MG63 (cell line): Measurements from ENCODE around the gene OR14J1. TPM values are rescaled to one million over a fixed set of nuclear protein-coding genes. Genes with fewer than 3 reads are reported as not detected.

ENCODE experiments used
- total RNA-seq: library from RNA; depleted of rRNA; stranded (reverse); fragments of >200 nt; shearing (Covaris generic); gene quantifications from 2 replicates; pipeline ENCODE4 v1.2.3, GENCODE V29; 2014; ENCODE audit warnings: low replicate concordance; rRNA removed

Gene OR14J1
- total RNA-seq, 1 experiment from 2014 or later = not detected

Other genes starting within 250 kb of the OR14J1 start
- not detected in 2 replicates for gene OR2B3, start 214.4 kb upstream of the OR14J1 start, total RNA-seq
- not detected in 2 replicates for gene OR2J1, start 202.2 kb upstream of the OR14J1 start, total RNA-seq
- not detected in 2 replicates for gene OR2J3, start 193.6 kb upstream of the OR14J1 start, total RNA-seq
- not detected in 2 replicates for gene OR2J2, start 130.8 kb upstream of the OR14J1 start, total RNA-seq
- gene OR5V1, start 67.2 kb downstream of the OR14J1 start, total RNA-seq = not detected in 2 replicates
- gene OR12D3, start 73.6 kb downstream of the OR14J1 start, total RNA-seq = not detected in 2 replicates
- not detected in 2 replicates for gene OR12D2, start 93.9 kb downstream of the OR14J1 start, total RNA-seq
- not detected in 2 replicates for gene OR12D1, start 113.2 kb downstream of the OR14J1 start, total RNA-seq
- not detected in 2 replicates for gene OR10C1, start 137.6 kb downstream of the OR14J1 start, total RNA-seq
- not detected in 2 replicates for gene OR11A1, start 155.4 kb downstream of the OR14J1 start, total RNA-seq
- gene OR2H1, start 155.5 kb downstream of the OR14J1 start, total RNA-seq = not detected in 2 replicates
- gene MAS1L, start 186.3 kb downstream of the OR14J1 start, total RNA-seq = not detected in 2 replicates